ENCODE measurements around the gene ADAM22. TPM values are rescaled to one million over a fixed set of nuclear protein-coding genes. Genes with fewer than 3 reads are reported as not detected.

Gene ADAM22
- polyA plus RNA-seq, 1 donor from 2014 or later = 46.3 TPM

- no peak overlapping the region for H2AFZ ChIP-seq (ENCODE audit: low read depth, low read length)
- no peak for TF ChIP-seq MXI1 (conservative IDR thresholded peaks at IDR 0.05; ENCODE audit: poor library complexity, severe bottlenecking)
- TF ChIP-seq REST (IDR thresholded peaks at IDR 0.05; ENCODE audit: borderline replicate concordance) = no peak
- no peak for TF ChIP-seq EP300 (conservative IDR thresholded peaks at IDR 0.05; ENCODE audit: poor library complexity, severe bottlenecking)
- TF ChIP-seq CTCF (IDR thresholded peaks at IDR 0.05; ENCODE audit: poor library complexity, severe bottlenecking) = no peak
- no peak for TF ChIP-seq RAD21 (conservative IDR thresholded peaks at IDR 0.05)
- TF ChIP-seq TAF1 (IDR thresholded peaks at IDR 0.05; ENCODE audit: low read depth) = no peak
- no peaks in the 10 kb centered on the region for H3K9me3 ChIP-seq (ENCODE audit: low read length)
- H3K4me2 ChIP-seq (ENCODE audit: low read length) = no peak overlapping the region
- no peaks in the 10 kb centered on the region for H3K27me3 ChIP-seq (ENCODE audit: insufficient read depth, low read depth, low read length)
- no peaks in the 10 kb centered on the region for H3F3A ChIP-seq (ENCODE audit: insufficient read depth, low read length, poor library complexity, severe bottlenecking)
- no peaks in the 10 kb centered on the region for H3K79me2 ChIP-seq (replicated peaks; ENCODE audit: insufficient read depth, low read length)
- H4K20me1 ChIP-seq (ENCODE audit: insufficient read depth) = no peaks in the 10 kb centered on the region
- H3K27ac ChIP-seq (ENCODE audit: low read length) = no peak overlapping the region
- H3K9ac ChIP-seq (ENCODE audit: low read length) = no peak overlapping the region
- no peak overlapping the region for H3K4me3 ChIP-seq (ENCODE audit: low read length)
- H3K36me3 ChIP-seq (ENCODE audit: insufficient read depth, low read length) = peaks cover 18% of the 10 kb centered on the region
- H3K9me2 ChIP-seq (ENCODE audit: insufficient read depth, low read length) = no peaks in the 10 kb centered on the region
Observed at GRCh38 chr7:88208521-88208920, 274.5 kb downstream of the ADAM22 start.

GRCh38 chr7:88212918-88213317 lies 278.9 kb downstream of the ADAM22 start:
- Histone ChIP-seq H3K9me2 (ENCODE audit: insufficient read depth, low read length) (no peaks in the 10 kb centered on the region), H3K9ac (ENCODE audit: low read length) (no peak overlapping the region), H3K9me3 (ENCODE audit: low read length) (no peaks in the 10 kb centered on the region), H3K4me2 (ENCODE audit: low read length) (no peak overlapping the region), H2AFZ (ENCODE audit: low read depth, low read length) (no peak overlapping the region), H3F3A (ENCODE audit: insufficient read depth, low read length, poor library complexity, severe bottlenecking) (no peaks in the 10 kb centered on the region), H3K4me3 (ENCODE audit: low read length) (no peak overlapping the region), H3K79me2 (replicated peaks; ENCODE audit: insufficient read depth, low read length) (peaks cover 8% of the 10 kb centered on the region), H3K27ac (ENCODE audit: low read length) (no peak overlapping the region), H4K20me1 (ENCODE audit: insufficient read depth) (no peaks in the 10 kb centered on the region), H3K27me3 (ENCODE audit: insufficient read depth, low read depth, low read length) (no peaks in the 10 kb centered on the region), H3K36me3 (ENCODE audit: insufficient read depth, low read length) (no peaks in the 10 kb centered on the region)
- TF ChIP-seq SMC3 (conservative IDR thresholded peaks at IDR 0.05; ENCODE audit: poor library complexity) (no peak), REST (IDR thresholded peaks at IDR 0.05; ENCODE audit: borderline replicate concordance) (no peak), TAF1 (IDR thresholded peaks at IDR 0.05; ENCODE audit: low read depth) (no peak), RAD21 (conservative IDR thresholded peaks at IDR 0.05) (no peak), EZH2 (IDR thresholded peaks at IDR 0.05; ENCODE audit: borderline replicate concordance, insufficient read depth, low read length, poor library complexity, severe bottlenecking) (no peak), EP300 (conservative IDR thresholded peaks at IDR 0.05; ENCODE audit: poor library complexity, severe bottlenecking) (no peak), MXI1 (conservative IDR thresholded peaks at IDR 0.05; ENCODE audit: poor library complexity, severe bottlenecking) (no peak), POLR2AphosphoS5 (IDR thresholded peaks at IDR 0.05) (no peak), CTCF (IDR thresholded peaks at IDR 0.05; ENCODE audit: poor library complexity, severe bottlenecking) (no peak)
